ENCODE results near the gene RNF103. TPM values are rescaled to one million over a fixed set of nuclear protein-coding genes. Genes with fewer than 3 reads are reported as not detected.

RNF103 gene
- total RNA-seq, 6 experiments from 2014 or later: 11.3 to 18.5 (median 13.1) TPM

DNA sequence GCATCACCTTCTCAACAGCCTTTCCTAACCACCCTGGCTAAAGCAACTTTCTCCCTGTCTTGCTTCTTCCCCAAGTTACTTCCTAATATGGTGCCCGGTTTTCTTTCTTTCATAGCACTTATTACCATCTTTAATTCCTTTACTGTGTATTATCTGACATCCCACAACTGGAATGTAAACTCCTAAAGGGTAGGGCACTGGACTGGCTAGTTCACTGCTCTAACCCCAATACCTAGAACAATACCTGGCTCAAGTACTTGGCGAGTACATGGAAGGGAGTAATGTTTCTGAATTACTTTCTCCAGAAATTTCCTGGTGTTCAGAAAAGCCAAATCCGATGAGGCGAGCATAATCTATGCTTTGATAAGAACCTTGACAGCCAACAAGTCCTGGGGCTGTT lies 22.7 kb upstream of the RNF103 start:
- H3K9me3 Mint-ChIP-seq: no peaks in the 10 kb centered on the region
- no peak overlapping the region for H3K27ac Mint-ChIP-seq
- H3K27me3 Mint-ChIP-seq (ENCODE audit: insufficient read depth): peaks cover 13% of the 10 kb centered on the region
- TF ChIP-seq, protein P1, sequence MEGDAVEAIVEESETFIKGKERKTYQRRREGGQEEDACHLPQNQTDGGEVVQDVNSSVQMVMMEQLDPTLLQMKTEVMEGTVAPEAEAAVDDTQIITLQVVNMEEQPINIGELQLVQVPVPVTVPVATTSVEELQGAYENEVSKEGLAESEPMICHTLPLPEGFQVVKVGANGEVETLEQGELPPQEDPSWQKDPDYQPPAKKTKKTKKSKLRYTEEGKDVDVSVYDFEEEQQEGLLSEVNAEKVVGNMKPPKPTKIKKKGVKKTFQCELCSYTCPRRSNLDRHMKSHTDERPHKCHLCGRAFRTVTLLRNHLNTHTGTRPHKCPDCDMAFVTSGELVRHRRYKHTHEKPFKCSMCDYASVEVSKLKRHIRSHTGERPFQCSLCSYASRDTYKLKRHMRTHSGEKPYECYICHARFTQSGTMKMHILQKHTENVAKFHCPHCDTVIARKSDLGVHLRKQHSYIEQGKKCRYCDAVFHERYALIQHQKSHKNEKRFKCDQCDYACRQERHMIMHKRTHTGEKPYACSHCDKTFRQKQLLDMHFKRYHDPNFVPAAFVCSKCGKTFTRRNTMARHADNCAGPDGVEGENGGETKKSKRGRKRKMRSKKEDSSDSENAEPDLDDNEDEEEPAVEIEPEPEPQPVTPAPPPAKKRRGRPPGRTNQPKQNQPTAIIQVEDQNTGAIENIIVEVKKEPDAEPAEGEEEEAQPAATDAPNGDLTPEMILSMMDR (IDR thresholded peaks at IDR 0.05): no peak
- no peak overlapping the region for H3K4me3 Mint-ChIP-seq
- H3K4me1 Mint-ChIP-seq (ENCODE audit: low read depth): no peaks in the 10 kb centered on the region
- no peak for DNase-seq
- H3K36me3 Mint-ChIP-seq (ENCODE audit: low read depth): no peaks in the 10 kb centered on the region

DNA sequence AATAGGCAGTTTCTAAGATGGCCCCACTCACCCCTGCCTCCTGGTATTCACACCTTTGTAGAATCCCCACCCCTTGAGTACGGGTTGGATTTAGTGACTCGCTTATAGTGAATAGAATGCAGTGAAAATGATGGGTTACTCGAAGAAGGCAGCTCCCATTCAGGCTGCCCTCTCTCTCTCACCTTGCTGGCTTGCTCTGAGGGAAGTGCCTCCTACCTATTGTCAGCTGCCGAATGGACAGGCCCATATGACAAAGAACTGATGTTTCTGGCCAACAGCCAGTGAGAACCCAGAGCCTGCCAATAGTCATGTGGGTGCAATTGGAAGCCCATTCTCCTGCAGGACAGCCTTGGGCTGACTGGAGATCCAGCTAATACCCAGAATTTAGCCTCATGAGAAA lies 22.1 kb upstream of the RNF103 start:
- peaks cover 13% of the 10 kb centered on the region for H3K27me3 Mint-ChIP-seq (ENCODE audit: insufficient read depth)
- no peak for DNase-seq

DNA sequence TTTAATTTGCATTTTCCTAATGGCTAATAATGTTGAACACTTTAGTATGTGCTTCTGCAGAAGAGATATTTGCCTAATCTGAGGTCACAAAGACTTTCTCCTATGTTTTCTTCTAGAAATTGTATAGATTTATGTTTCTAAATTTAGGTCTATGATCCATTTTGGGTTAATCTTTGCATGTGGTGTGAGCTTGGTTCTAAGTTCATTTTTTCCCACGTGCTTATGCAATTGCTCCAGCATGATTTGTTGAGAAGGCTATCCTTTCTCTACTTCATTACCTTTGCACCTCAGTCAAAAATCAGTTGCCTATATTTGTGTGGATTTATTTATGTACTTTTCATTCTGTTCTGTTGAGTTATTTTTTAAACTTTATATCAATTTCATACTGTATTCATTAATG lies 15.0 kb upstream of the RNF103 start:
- no peak overlapping the region for H3K27ac Mint-ChIP-seq
- H3K36me3 Mint-ChIP-seq (ENCODE audit: low read depth): no peaks in the 10 kb centered on the region
- TF ChIP-seq, protein P1 (IDR thresholded peaks at IDR 0.05): no peak
- no peak for DNase-seq
- peaks cover 4% of the 10 kb centered on the region; the same call in 1 of the 2 replicates for H3K9me3 Mint-ChIP-seq
- peaks cover 12% of the 10 kb centered on the region; the same call in 1 of the 2 replicates for H3K27me3 Mint-ChIP-seq (ENCODE audit: insufficient read depth)
- H3K4me3 Mint-ChIP-seq: no peak overlapping the region
- H3K4me1 Mint-ChIP-seq (ENCODE audit: low read depth): no peaks in the 10 kb centered on the region; the same call in 1 of the 2 replicates

More for the DNA sequence above, 22.1 kb upstream of the RNF103 start:
- no peaks in the 10 kb centered on the region for H3K4me1 Mint-ChIP-seq (ENCODE audit: low read depth)
- no peaks in the 10 kb centered on the region for H3K36me3 Mint-ChIP-seq (ENCODE audit: low read depth)
- H3K9me3 Mint-ChIP-seq: no peaks in the 10 kb centered on the region
- H3K27ac Mint-ChIP-seq: no peak overlapping the region
- TF ChIP-seq, protein P1 (IDR thresholded peaks at IDR 0.05): no peak
- no peak overlapping the region for H3K4me3 Mint-ChIP-seq

DNA sequence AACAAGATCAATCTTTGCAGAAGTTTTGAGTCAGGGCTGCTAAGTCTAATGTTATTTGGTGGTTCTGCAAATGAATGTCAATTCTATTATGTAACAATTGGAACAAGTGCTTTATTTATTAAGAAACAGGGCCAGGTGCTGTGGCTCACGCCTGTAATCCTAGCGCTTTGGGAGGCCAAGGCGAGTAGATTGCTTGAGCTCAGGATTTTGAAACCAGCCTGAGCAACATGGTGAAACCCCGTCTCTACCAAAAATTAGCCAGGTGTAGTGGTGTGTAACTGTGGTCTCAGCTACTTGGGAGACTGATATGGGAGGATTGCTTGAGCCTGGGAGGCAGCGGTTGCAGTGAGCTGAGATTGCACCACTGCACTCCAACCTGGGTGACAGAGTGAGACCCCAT lies 13.2 kb upstream of the RNF103 start:
- Mint-ChIP-seq H3K36me3 (ENCODE audit: low read depth) (no peaks in the 10 kb centered on the region), H3K27me3 (ENCODE audit: insufficient read depth) (peaks cover 9% of the 10 kb centered on the region; the same call in 1 of the 2 replicates), H3K27ac (no peak overlapping the region), H3K9me3 (peaks cover 4% of the 10 kb centered on the region; the same call in 1 of the 2 replicates), H3K4me3 (no peak overlapping the region), H3K4me1 (ENCODE audit: low read depth) (no peaks in the 10 kb centered on the region; the same call in 1 of the 2 replicates)
- TF ChIP-seq, protein P1 (IDR thresholded peaks at IDR 0.05): no peak
- no peak for DNase-seq

DNA sequence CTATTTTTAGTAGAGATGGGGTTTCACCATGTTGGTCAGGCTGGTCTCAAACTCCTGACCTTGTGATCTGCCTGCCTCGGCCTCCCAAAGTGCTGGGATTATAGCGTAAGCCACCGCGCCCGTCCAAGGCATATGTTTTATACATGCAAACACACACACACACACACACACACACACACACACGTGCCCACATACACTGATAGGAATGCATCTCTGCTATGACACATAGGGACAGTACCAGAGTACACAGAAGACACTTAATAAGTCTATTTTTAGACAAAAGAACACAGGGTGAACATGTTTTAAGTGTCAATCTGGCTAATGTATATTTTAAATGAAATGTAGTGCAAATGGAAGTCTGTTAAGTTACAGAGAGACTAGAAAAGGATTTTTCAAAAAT lies 10.7 kb upstream of the RNF103 start:
- no peak for DNase-seq
- H3K4me1 Mint-ChIP-seq (ENCODE audit: low read depth): no peaks in the 10 kb centered on the region; the same call in 1 of the 2 replicates
- H3K36me3 Mint-ChIP-seq (ENCODE audit: low read depth): no peaks in the 10 kb centered on the region
- H3K27me3 Mint-ChIP-seq (ENCODE audit: insufficient read depth): peaks cover 11% of the 10 kb centered on the region
- TF ChIP-seq, protein P1 (IDR thresholded peaks at IDR 0.05): no peak
- no peak overlapping the region for H3K4me3 Mint-ChIP-seq
- H3K27ac Mint-ChIP-seq: no peak overlapping the region
- H3K9me3 Mint-ChIP-seq: no peaks in the 10 kb centered on the region; the same call in 1 of the 2 replicates

Measured in HFFc6 (cell line).